ENCODE data around the gene AMD1.
A peak's percentile ranks its signal among the peaks of the same experiment; 100 is the strongest.

AMD1 gene

DNA sequence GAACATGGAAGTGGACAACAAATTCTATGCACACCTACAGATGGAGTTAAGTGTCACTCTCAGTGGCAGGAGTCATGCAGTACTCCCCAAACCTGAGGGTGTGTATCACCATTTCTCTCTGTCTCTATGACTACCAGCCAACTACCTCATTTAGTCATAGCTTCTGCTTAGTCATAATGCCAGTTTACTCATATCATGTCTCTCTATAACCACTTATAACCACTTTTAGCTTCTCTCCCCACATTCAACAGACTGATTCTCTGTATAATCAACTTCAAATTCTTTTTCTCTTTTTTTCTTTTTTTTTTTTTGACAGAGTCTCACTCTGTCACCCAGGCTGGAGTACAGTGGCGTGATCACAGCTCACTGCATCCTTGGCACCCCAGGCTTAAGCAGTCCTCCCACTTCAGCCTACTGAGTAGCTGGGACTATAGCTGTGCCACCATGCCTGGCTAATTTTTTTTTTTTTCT lies 70.1 kb downstream of the AMD1 start:
- TF ChIP-seq, protein P1, sequence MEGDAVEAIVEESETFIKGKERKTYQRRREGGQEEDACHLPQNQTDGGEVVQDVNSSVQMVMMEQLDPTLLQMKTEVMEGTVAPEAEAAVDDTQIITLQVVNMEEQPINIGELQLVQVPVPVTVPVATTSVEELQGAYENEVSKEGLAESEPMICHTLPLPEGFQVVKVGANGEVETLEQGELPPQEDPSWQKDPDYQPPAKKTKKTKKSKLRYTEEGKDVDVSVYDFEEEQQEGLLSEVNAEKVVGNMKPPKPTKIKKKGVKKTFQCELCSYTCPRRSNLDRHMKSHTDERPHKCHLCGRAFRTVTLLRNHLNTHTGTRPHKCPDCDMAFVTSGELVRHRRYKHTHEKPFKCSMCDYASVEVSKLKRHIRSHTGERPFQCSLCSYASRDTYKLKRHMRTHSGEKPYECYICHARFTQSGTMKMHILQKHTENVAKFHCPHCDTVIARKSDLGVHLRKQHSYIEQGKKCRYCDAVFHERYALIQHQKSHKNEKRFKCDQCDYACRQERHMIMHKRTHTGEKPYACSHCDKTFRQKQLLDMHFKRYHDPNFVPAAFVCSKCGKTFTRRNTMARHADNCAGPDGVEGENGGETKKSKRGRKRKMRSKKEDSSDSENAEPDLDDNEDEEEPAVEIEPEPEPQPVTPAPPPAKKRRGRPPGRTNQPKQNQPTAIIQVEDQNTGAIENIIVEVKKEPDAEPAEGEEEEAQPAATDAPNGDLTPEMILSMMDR (IDR thresholded peaks at IDR 0.05; ENCODE audit: control extremely low read depth, extremely low read depth, low read depth, missing control alignments), result no peak
- CTCF ChIA-PET, result interaction anchor here (0.9 to 2.0 kb wide), 6 partner anchors 13 to 414 kb away, joined by 3 to 7 read pairs (median 6); partner anchors contain the start of gene GTF3C6
- DNase-seq (ENCODE audit: extremely low spot score), result peak; percentile 82
- POLR2A ChIA-PET, result interaction anchor here (0.6 to 1.7 kb wide), 7 partner anchors 14 to 357 kb away, joined by 3 to 24 read pairs (median 7); partner anchors contain the start of genes AMD1 and GTF3C6

Data from GM10248 (cell line).